NCI-H146 treated with DMSO at 0.1 percent for 48 hours (cell line): ENCODE data around the gene RAB20.
"Not testable (repeated sequence)": the region's sequence is repeated elsewhere in the genome, so short reads cannot be mapped to it uniquely, and the experiment has no call there.

Source experiments
- DNase-seq: peaks from one replicate; lab custom pipeline; 2025; ENCODE audit not compliant: unreplicated experiment; lab: John Stamatoyannopoulos, UW

The RAB20 gene

GRCh38 chr13:110492679-110493593, 68.6 kb downstream of the RAB20 start:
- DNase-seq, result no peak

- no peak for DNase-seq
Observed at GRCh38 chr13:110491869-110492678, 69.4 kb downstream of the RAB20 start.

DNA sequence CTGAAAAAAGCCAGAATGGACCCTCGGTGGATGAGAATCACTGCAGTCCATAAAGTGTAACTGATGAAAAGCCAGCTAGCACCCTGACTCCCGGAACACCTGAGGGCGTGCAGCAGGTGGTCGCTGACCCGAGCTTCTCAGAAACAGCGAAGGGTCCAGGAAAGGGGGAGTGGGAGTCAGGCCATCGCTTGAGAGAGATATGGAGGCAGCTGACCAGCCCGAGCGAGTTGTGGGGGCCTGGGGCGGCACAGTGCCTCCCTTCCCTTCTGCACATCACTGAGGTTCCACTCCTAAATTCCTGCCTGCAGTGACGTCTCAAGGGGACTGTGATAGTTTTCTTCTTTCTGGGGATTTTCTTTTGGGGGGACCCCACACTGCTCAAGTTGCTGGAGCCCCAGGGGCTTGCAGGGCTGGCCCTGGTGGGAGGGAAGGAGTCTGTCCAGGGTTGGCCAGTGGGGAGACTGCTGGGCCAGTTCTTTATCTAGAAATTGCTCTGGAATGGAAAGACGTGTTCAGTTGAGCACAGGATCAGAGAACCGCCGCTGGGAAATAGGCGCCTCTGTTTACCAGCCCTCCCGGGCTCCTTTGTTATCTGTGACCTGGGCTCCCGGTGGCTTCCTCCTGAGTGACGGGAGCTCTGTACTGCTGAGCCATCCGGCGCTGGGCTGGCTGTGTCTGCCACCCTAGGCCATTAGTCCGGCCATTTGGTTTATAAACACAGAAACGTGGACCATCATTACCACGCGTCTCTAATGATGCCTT, 71.3 kb downstream of the RAB20 start:
- DNase-seq, result peak; percentile 80

DNA sequence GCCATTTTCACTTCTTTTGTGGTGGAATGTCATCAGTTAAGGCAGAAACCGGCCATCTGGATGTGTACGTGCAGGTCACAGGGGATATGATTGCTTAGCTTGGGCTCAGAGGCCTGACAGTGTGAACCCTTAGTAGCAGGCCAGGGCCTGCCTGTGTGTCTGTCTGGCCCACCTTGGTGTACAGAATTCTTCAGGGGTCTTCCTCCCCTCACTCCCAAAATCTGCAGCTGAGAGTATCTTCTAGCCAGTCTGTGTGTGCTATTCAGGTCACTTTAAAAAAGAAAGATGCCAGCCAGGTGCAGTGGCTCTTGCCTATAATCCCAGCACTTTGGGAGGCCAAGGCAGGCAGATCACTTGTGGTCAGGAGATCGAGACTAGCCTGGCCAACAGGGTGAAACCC, 74.6 kb downstream of the RAB20 start:
- not testable (repeated sequence) for DNase-seq

- DNase-seq, result no peak
Observed at GRCh38 chr13:110486061-110486715, 75.3 kb downstream of the RAB20 start.

- no peak for DNase-seq
Observed at GRCh38 chr13:110485604-110486003, 75.9 kb downstream of the RAB20 start.

DNA sequence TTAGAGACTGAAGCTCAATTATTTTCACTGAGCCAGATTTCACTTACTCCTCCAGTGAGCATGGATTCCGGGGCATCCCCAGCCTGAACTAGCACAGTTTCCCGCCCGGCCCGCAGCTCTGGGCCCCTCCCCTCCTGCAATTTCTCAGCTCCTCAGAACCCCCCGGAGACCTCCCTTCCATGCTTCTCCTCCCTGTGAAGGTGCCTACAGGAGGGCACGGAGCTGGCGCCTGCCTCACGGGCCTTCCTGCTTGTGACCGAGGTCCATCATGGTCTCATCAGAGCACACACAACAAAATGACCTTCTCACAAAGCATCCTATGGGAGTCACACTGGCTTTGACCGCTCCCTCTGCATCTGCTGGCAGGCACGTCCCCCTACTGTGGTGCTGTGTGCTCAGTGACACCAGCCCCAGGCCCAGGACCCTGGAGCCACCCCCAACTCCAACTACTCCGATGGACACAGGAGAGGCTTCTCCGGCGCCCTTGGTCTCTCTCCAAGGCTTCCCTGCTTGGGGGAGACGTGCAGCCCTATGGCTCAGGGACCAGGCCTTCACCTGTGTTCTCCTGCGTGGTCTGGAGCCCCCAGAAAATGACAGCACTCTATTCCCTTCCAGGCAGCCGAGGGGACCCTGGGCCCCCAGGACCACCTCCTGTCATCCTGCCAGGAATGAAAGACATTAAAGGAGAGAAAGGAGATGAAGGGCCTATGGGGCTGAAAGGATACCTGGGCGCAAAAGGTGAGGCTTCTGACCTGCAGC, 77.1 kb downstream of the RAB20 start:
- DNase-seq, result no peak

DNA sequence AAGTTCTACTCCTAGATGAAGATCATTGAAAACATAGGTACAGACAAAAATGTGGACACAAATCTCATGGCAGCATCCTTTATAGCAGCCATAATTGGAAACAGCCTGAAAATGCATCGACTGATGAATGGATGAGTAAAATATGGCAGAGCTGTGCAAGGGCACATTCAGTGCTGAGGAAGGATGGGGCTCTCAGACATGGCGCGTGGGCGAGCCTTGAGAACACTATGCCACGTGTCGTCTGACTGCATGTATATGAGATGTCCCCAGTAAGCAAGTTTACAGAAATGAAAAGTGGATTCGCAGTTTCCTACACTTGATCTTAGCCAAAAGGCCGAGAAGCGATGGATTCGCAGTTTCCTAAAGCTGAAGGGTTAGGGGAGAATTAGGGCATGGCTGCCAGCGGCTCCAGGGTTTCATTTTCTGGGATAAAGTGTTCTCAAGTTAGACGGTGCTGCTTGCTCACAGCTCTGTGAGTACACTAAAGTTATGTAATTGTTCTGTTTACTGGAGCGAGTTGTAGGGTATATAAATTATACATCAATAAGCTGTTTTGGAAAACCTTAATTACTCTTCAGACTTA, 78.0 kb downstream of the RAB20 start:
- no peak for DNase-seq

DNA sequence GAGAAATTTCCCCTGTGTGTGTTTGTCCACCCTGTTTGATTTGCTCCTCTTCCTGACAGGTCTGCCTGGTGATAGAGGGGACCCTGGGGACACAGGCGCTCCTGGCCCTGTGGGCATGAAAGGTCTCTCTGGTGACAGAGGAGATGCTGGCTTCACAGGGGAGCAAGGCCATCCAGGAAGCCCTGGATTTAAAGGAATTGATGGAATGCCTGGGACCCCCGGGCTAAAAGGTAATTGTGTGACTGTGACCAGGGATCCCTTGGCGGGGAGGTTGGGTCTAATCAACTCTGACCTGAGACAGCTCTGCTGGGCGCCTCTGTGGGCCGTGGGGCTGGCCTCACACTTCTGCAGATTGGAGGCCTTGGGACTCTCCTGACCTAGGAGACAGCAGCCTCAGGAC, 81.4 kb downstream of the RAB20 start:
- DNase-seq, result no peak

DNA sequence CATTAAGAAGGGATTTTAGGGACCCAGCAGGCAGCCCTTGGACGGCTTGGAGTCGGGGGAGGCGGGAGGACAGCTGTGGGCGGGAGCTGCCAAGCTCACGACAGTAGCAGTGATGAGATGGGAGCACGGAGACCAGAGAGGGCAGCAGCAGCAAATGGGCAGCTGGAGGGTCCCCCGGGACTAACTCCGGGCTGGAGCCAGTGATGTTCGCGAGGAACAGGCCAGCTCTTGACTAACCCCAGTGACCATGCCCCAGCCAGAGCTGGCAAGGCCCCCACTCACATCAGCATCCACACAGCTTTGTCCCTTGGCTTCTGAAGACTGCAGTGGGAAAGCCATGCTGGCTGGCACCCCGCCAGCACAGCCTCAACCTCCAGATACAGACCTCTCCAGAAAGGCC, 81.9 kb downstream of the RAB20 start:
- no peak for DNase-seq

DNA sequence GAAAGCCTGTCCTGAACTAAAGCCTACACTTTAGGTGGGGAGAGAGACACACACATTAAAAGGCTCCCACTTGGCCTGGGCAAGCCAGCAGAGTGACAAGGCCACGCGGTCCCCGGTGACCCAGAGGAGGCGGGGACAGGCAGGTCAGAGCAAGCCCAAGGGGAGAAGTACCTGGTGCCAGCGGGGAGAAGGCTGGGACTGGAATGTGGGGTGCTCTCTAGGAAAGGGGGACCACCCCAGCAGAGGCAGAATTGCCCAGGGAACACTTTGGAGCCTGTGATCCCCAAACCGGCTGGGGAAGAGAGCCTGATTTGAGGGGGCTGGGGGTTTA, 82.3 kb downstream of the RAB20 start:
- DNase-seq, result no peak

DNA sequence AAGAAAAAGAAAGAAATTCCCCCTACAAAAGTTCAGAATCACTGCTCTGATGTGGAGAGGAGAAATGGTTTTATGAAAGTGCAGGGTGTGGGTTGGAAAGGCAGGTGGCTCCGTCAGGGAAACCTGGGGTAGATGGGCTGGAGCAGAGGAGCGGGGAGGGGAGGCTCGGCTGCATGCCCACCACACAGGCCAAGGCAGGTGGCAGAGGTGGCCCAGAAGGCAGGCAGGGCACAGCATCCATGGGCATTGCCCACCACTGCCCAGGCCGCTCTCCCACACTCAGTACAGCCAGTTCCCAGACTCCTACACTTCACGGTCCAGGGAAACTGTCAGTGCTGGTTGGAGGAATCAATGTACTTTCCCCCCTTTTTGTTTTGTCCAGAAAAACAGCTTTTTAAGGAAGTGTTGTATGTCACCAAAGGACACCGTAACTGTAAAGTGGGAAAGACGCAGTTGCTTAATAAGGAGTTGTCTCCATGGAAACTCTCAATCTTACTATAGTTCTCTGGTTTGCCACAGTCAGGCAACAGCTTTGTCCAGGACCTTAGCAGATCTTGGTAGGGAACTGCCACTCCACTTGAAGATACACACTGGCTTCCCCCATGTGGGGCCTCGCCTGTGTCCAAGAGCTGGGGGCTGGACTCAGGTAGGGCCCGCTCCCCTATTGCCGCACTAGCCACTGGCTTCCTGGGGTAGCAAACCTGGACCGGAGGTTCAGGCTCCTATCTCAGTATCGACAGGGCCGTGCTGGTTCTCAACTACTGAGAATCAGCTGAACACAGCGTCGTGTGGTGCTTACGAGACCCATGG, 82.9 kb downstream of the RAB20 start:
- DNase-seq, result no peak

DNA sequence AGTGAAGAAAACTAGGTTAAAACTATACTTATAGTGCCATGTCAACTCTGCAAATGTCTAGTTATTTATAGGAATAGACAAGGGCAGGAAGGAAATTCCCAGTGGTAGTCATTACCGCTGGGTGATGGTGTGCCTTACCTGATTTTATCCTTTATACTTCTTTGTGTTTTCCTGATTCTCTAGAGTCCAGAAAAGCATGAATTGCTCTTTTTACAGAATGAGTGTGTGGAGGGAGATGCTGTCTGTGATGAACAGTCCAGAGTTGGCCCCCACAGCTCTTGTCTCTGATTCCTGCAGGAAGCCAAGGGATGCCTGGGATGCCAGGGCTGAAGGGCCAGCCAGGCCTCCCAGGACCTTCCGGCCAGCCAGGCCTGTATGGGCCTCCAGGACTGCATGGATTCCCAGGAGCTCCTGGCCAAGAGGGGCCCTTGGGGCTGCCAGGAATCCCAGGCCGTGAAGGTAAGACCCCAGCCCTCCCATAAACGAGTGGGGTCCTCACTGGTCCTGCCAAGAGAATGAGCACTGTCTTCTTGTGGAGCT, 83.7 kb downstream of the RAB20 start:
- DNase-seq, result no peak

DNA sequence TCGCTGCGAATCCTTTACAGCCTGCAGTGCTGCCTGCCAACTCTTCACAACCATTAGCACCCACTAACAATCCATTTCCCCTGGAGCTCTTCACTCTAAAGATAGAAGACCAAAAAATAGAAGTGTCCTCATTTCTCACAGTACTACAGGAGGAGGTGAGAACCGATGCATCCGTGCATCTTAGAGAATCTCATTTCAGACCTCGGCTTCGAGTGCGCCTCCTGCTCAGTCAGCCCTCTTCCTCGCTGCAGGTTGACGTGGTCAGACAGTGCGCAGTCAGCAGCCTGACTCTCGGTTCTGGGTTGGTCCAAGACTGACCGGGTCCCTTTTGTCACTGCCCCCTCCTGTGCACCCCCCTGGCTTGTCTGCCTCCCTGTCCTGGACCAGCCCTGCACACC, 85.3 kb downstream of the RAB20 start:
- no peak for DNase-seq

- no peak for DNase-seq
Observed at GRCh38 chr13:110475550-110476219, 85.8 kb downstream of the RAB20 start.

- DNase-seq, result no peak
Observed at GRCh38 chr13:110475117-110475516, 86.4 kb downstream of the RAB20 start.

- no peak for DNase-seq
Observed at GRCh38 chr13:110474713-110475112, 86.8 kb downstream of the RAB20 start.
